IMR-90 (cell line): Measurements from ENCODE around the gene TRAF7. TPM values are rescaled to one million over a fixed set of nuclear protein-coding genes. Genes with fewer than 3 reads are reported as not detected.

Experiments used
- ATAC-seq: fragments of 200-7000 bp; cut with Tn5 transposase; 2 replicates; pipeline ENCODE4 v1.9.1; 2020; ENCODE audit warnings: low read depth, mild to moderate bottlenecking, moderate library complexity
- BruUV-seq: library from RNA; stranded (reverse); fragments of 400-500 nt; replicated peaks from 2 replicates; lab custom pipeline; 2021; lab: Mats Ljungman, UMichigan
- CTCF ChIA-PET: fragments of 300-600 bp; formaldehyde crosslinking; extraction: SDS; loops from one replicate; lab custom pipeline; 2021; ENCODE audit warnings: antibody characterized with exemption; lab: Yijun Ruan, JAX
- POLR2A ChIA-PET: fragments of 300-600 bp; sonication (Branson Sonifier 250); formaldehyde crosslinking; loops from one replicate; lab custom pipeline; 2022; ENCODE audit warnings: antibody characterized with exemption; ENCODE audit not compliant: unreplicated experiment; lab: Charles Lee
- DNase-seq: peaks from one replicate; pipeline ENCODE4 v3.0.0; 2013
- H2AFZ ChIP-seq: replicated peaks from 2 replicates; pipeline ENCODE3; 2013; ENCODE audit warnings: low read length, mild to moderate bottlenecking; ENCODE audit not compliant: poor library complexity
- H2AK5ac ChIP-seq: 2 replicates; pipeline ENCODE4 v1.6.1; 2013; ENCODE audit warnings: low read depth, low read length, inconsistent platforms
- H2AK9ac ChIP-seq: replicated peaks from 2 replicates; pipeline ENCODE3; 2013; ENCODE audit warnings: mild to moderate bottlenecking, low read depth, low read length, moderate library complexity; ENCODE audit not compliant: poor library complexity
- H2BK120ac ChIP-seq: 2 replicates; pipeline ENCODE4 v1.6.1; 2013; ENCODE audit warnings: low read depth, low read length, inconsistent platforms
- H2BK15ac ChIP-seq: 3 replicates; pipeline ENCODE4 v1.6.1; 2013; ENCODE audit warnings: low read depth, low read length, inconsistent platforms
- H2BK20ac ChIP-seq: 2 replicates; pipeline ENCODE4 v1.6.1; 2013; ENCODE audit warnings: low read depth, mild to moderate bottlenecking, inconsistent platforms, low read length, moderate library complexity
- H2BK5ac ChIP-seq: 2 replicates; pipeline ENCODE4 v1.6.1; 2013; ENCODE audit warnings: mild to moderate bottlenecking, low read depth, low read length, inconsistent platforms; ENCODE audit not compliant: poor library complexity, severe bottlenecking
- H3K14ac ChIP-seq: replicated peaks from 2 replicates; pipeline ENCODE4 v1.6.1; 2013; ENCODE audit warnings: low read depth, low read length, inconsistent platforms
- H3K18ac ChIP-seq: 2 replicates; pipeline ENCODE4 v1.6.1; 2013; ENCODE audit warnings: low read depth, low read length, control low read depth
- H3K23ac ChIP-seq: 2 replicates; pipeline ENCODE4 v1.6.1; 2013; ENCODE audit warnings: low read depth, low read length, inconsistent platforms
- H3K27ac ChIP-seq: 2 replicates; pipeline ENCODE4 v1.5.1; 2013; ENCODE audit warnings: mild to moderate bottlenecking, control low read depth, low read length; ENCODE audit not compliant: insufficient read depth
- H3K27me3 ChIP-seq: 2 replicates; pipeline ENCODE4 v1.6.1; 2013; ENCODE audit warnings: low read length; ENCODE audit not compliant: control insufficient read depth, insufficient read depth
- H3K36me3 ChIP-seq: 2 replicates; pipeline ENCODE4 v1.6.1; 2013; ENCODE audit warnings: low read length, mixed read lengths; ENCODE audit not compliant: control insufficient read depth, insufficient read depth
- H3K4ac ChIP-seq: 2 replicates; pipeline ENCODE4 v1.6.1; 2013; ENCODE audit warnings: low read depth, low read length, inconsistent platforms
- H3K4me1 ChIP-seq: 2 replicates; pipeline ENCODE4 v1.6.1; 2013; ENCODE audit warnings: low read length, mixed read lengths; ENCODE audit not compliant: control insufficient read depth, insufficient read depth
- H3K4me2 ChIP-seq: 2 replicates; pipeline ENCODE4 v1.6.1; 2013; ENCODE audit warnings: low read depth, mild to moderate bottlenecking, control low read depth, low read length, moderate library complexity
- H3K4me3 ChIP-seq: 2 replicates; pipeline ENCODE4 v1.5.1; 2013; ENCODE audit warnings: low read depth, mild to moderate bottlenecking, control low read depth, low read length, moderate library complexity; ENCODE audit not compliant: insufficient read depth
- H3K56ac ChIP-seq: 2 replicates; pipeline ENCODE4 v1.6.1; 2013; ENCODE audit warnings: low read length, inconsistent platforms; ENCODE audit not compliant: insufficient read depth; ENCODE audit errors: extremely low read depth
- H3K79me1 ChIP-seq, 2 experiments: 2 replicates each; pipeline ENCODE4 v1.6.1; 2013; ENCODE audit warnings: low read length in 2 of 2, inconsistent platforms in 1 of 2, low read depth in 1 of 2
- H3K9ac ChIP-seq: 2 replicates; pipeline ENCODE4 v1.6.1; 2013; ENCODE audit warnings: low read depth, low read length, control low read depth
- H3K9me1 ChIP-seq: 2 replicates; pipeline ENCODE4 v1.6.1; 2013; ENCODE audit warnings: low read length, inconsistent platforms; ENCODE audit not compliant: insufficient read depth
- H3K9me3 ChIP-seq: 2 replicates; pipeline ENCODE4 v1.6.1; 2013; ENCODE audit warnings: low read length; ENCODE audit not compliant: control insufficient read depth, insufficient read depth
- H4K20me1 ChIP-seq: 2 replicates; pipeline ENCODE4 v1.6.1; 2013; ENCODE audit warnings: low read length, inconsistent platforms; ENCODE audit not compliant: insufficient read depth
- H4K5ac ChIP-seq: 2 replicates; pipeline ENCODE4 v1.6.1; 2013; ENCODE audit warnings: mild to moderate bottlenecking, low read depth, low read length, control low read depth
- H4K8ac ChIP-seq, 2 experiments: 2 replicates each; pipeline ENCODE4 v1.6.1; 2013; ENCODE audit warnings: low read depth in 2 of 2, low read length in 2 of 2, control low read depth in 1 of 2, inconsistent platforms in 1 of 2
- H4K91ac ChIP-seq: 2 replicates; pipeline ENCODE4 v1.6.1; 2013; ENCODE audit warnings: low read depth, low read length, inconsistent platforms; ENCODE audit not compliant: insufficient read depth
- CEBPB ChIP-seq: IDR thresholded peaks from 2 replicates; pipeline ENCODE4 v1.6.1; 2012; ENCODE audit warnings: low read depth, low read length, improper control_type of control experiment
- CTCF ChIP-seq: conservative IDR thresholded peaks from 2 replicates; pipeline ENCODE4 v1.5.1; 2012; ENCODE audit warnings: mild to moderate bottlenecking, low read depth, low read length, improper control_type of control experiment
- FOS ChIP-seq: fragments of 150-350 bp; IDR thresholded peaks from 2 replicates; pipeline ENCODE4 v1.6.1; 2016; ENCODE audit warnings: low read depth, low read length
- MAZ ChIP-seq: IDR thresholded peaks from 2 replicates; pipeline ENCODE4 v1.6.1; 2012; ENCODE audit warnings: low read depth, mild to moderate bottlenecking, low read length, improper control_type of control experiment, moderate library complexity, borderline replicate concordance
- MXI1 ChIP-seq: IDR thresholded peaks from 2 replicates; pipeline ENCODE4 v1.6.1; 2012; ENCODE audit warnings: low read depth, mild to moderate bottlenecking, low read length, moderate library complexity, borderline replicate concordance
- RCOR1 ChIP-seq: IDR thresholded peaks from 2 replicates; pipeline ENCODE4 v1.6.1; 2012; ENCODE audit warnings: mild to moderate bottlenecking, low read length, improper control_type of control experiment; ENCODE audit not compliant: insufficient replicate concordance
- SMC3 ChIP-seq: fragments of 150-350 bp; IDR thresholded peaks from 2 replicates; pipeline ENCODE4 v1.6.1; 2016; ENCODE audit warnings: low read depth, mild to moderate bottlenecking, antibody characterized with exemption, low read length, moderate library complexity
- USF2 ChIP-seq: fragments of 150-350 bp; IDR thresholded peaks from 2 replicates; pipeline ENCODE4 v1.6.1; 2017; ENCODE audit warnings: mild to moderate bottlenecking, antibody characterized with exemption, low read length, low read depth
- WGBS, 2 experiments: methylation state at CpG; one replicate each; pipeline versions ENCODE4 v1.1.5 to v1.1.7; 2013; ENCODE audit warnings: missing lambda C conversion rate in 2 of 2; ENCODE audit not compliant: insufficient read length in 1 of 2; ENCODE audit errors: extremely low coverage in 2 of 2; 5-methylcytosine and 5-hydroxymethylcytosine counted together
- dilution Hi-C: fragments of 300-500 bp; cut with HindIII; formaldehyde crosslinking; loops from one replicate; pipeline ENCODE4 v1.14.3; 2018; ENCODE audit warnings: low sequenced_read_pairs; ENCODE audit not compliant: unreplicated experiment
- in situ Hi-C: fragments of 300-500 bp; cut with MboI; formaldehyde crosslinking; loops from 3 replicates; pipeline ENCODE4 v1.14.3; 2019; ENCODE audit warnings: low sequenced_read_pairs, inconsistent platforms, mixed read lengths
- intact Hi-C: fragments of 100-400 bp; cut with micrococcal nuclease; formaldehyde crosslinking; loops from 2 replicates; pipeline ENCODE4 v1.10.0; 2022
- polyA plus RNA-seq, 3 experiments: library from polyadenylated mRNA; depleted of rRNA; stranded (reverse); fragments of >200 nt; gene quantifications; 2 replicates each; pipeline ENCODE4 v1.2.3, GENCODE V29; 2012; ENCODE audit warnings: low replicate concordance in 1 of 3
- total RNA-seq: library from RNA; depleted of rRNA; stranded (reverse); fragments of >200 nt; gene quantifications from 2 replicates; pipeline ENCODE4 v1.2.3, GENCODE V29; 2012

The TRAF7 gene
- total and polyA plus RNA-seq, 2 of the 4 experiments (the other 2 are of a cell fraction): 29.6 to 52.6 TPM

DNA sequence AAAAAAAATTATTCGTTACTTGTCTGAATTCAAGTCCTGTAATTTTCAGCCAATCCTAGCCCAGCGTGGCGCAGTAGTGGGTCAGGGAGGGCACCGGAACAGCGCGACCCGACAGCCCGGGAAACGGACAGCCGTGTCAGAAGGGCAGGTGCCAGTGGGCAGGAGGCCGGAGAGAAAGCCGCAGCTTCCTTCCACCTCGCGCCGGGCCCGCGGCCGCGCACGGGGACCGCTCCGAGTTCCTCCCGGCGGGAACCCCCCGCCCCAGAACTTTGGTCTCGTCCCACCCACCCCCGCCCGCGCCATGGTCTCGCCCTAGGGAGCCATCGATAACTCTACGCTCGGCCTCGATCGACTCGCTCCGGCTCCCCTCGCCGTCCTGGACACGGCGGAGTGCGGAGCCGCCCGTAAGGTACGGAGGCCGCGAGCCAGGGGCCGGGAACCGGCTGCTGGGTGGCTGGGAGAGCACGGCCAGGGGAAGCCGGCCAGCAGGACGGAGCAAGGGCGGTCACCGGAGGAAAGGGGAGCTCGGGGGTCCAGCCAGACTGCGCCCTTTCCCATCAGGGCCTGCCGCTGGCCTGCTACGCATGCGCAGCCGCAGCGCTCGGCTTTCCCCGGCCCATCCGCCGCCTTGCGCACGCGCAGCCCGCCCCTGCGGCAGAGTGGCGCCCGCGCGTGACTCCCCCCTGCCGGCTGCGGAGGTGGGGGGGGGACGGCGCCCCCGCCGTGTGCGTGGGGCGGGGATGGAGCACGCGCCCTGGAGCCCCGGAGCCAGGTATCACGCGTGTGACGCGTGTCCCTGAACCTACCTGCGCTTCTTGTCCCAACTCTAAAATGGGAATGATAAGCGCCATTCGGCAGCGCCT lies 49.8 kb downstream of the TRAF7 start, which contains the start of gene MLST8 (continued):
- TF ChIP-seq CTCF: 0 out of 2 replicates have a peak, but pooled peaks have one; percentile 14

DNA sequence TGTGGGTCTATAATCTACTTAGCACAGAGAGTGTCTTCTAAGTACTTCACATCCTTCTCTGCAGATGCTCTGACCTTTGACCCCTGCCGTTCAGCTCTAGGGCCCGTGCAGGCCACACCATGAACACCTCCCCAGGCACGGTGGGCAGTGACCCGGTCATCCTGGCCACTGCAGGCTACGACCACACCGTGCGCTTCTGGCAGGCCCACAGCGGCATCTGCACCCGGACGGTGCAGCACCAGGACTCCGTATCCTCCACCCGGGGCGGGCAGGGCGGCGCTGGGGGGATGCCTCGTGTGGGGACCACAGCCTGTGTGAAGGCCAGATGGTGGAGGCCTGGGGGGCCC lies 50.4 kb downstream of the TRAF7 start:
- H2AK9ac ChIP-seq: peak overlapping the region; percentile 100
- peak overlapping the region; percentile 97 for H3K14ac ChIP-seq
- BruUV-seq: no TSS peak
- H4K5ac ChIP-seq: peak overlapping the region; percentile 77
- CTCF ChIA-PET: no interaction called here
- peak overlapping the region; percentile 14 for H3K27ac ChIP-seq
- 0 out of 2 replicates have a peak, but pooled peaks cover 2% of the 10 kb centered on the region for H3K27me3 ChIP-seq
- POLR2A ChIA-PET: no interaction called here
- peaks cover 7% of the 10 kb centered on the region for H3K4me1 ChIP-seq
- H3K18ac ChIP-seq: peak overlapping the region; percentile 22; the same call in 1 of the 2 replicates
- H3K9ac ChIP-seq: peak overlapping the region; percentile 73
- peak overlapping the region; percentile 91 for H3K4me2 ChIP-seq
- H3K9me1 ChIP-seq: peaks cover 6% of the 10 kb centered on the region; the same call in 1 of the 2 replicates
- peak overlapping the region; percentile 69; the same call in 1 of the 2 replicates for H4K91ac ChIP-seq
- H2AFZ ChIP-seq: peak overlapping the region; percentile 100
- peak overlapping the region; percentile 68; the same call in 1 of the 2 replicates for H3K56ac ChIP-seq
- peak overlapping the region; percentile 98 for H2AK5ac ChIP-seq
- peak overlapping the region; percentile 92 for H3K4me3 ChIP-seq
- H4K8ac ChIP-seq: peak overlapping the region; percentile 91 to 99
- H3K36me3 ChIP-seq: peaks cover 25% of the 10 kb centered on the region; the same call in 1 of the 2 replicates
- no peak overlapping the region for H2BK20ac ChIP-seq
- H2BK120ac ChIP-seq: no peak overlapping the region; the same call in 1 of the 2 replicates
- H3K9me3 ChIP-seq: no peaks in the 10 kb centered on the region
- dilution Hi-C loops (no loop called here), in situ Hi-C loops (no loop called here), intact Hi-C loops (no loop called here)
- peak overlapping the region; percentile 87 for H3K23ac ChIP-seq
- 12% methylated on average over 7 of the region's 16 CpGs; no CpG with 5 or more reads in 1 of the 2 experiments for WGBS, 2 experiments
- H4K20me1 ChIP-seq: peaks cover 5% of the 10 kb centered on the region; the same call in 1 of the 2 replicates
- DNase-seq (no peak), ATAC-seq (peak; percentile 2; the same call in 1 of the 2 replicates)
- peak overlapping the region; percentile 98 for H3K4ac ChIP-seq
- H2BK15ac ChIP-seq: 0 out of 3 replicates have a peak overlapping the region, but pooled peaks have one; percentile 33
- H3K79me1 ChIP-seq: peaks cover 13 to 24% of the 10 kb centered on the region in 2 experiments
- H2BK5ac ChIP-seq: peak overlapping the region; percentile 71
- TF ChIP-seq RCOR1 (no peak), USF2 (no peak), FOS (no peak), MXI1 (no peak), SMC3 (no peak), MAZ (no peak), CTCF (no peak), CEBPB (no peak)
